Measurements from ENCODE around the gene MRPL39.

Gene MRPL39

GRCh38 chr21:25640943-25641292, 33.6 kb upstream of the MRPL39 start:
- no peak for DNase-seq
- Histone ChIP-seq H3K4me3 (ENCODE audit: control insufficient read depth in 1 of 7, extremely low read depth in 1 of 7, insufficient read depth in 4 of 7, low read depth in 2 of 7, low read length in 6 of 7) (peak overlapping the region in 3 of 7 experiments; percentile 83 to 93 (median 91)), H3K36me3 (ENCODE audit: control insufficient read depth in 4 of 4, insufficient read depth in 4 of 4, low read length in 3 of 4) (no peaks in the 10 kb centered on the region), H3K27me3 (replicated peaks in 2 of 5; ENCODE audit: control insufficient read depth in 4 of 5, insufficient read depth in 5 of 5, low read length in 4 of 5) (peaks cover 0 to 4% (median 0%) of the 10 kb centered on the region in 5 experiments), H3K4me1 (ENCODE audit: control extremely low read depth in 1 of 4, control insufficient read depth in 4 of 4, insufficient read depth in 4 of 4, low read length in 3 of 4) (peaks cover 6 to 13% (median 9%) of the 10 kb centered on the region in 4 experiments), H3K9me3 (ENCODE audit: control extremely low read depth in 1 of 5, control insufficient read depth in 4 of 5, insufficient read depth in 2 of 5, low read depth in 1 of 5, low read length in 4 of 5) (no peaks in the 10 kb centered on the region), H3K27ac (ENCODE audit: insufficient read depth in 1 of 2, low read depth in 1 of 2, low read length in 2 of 2, poor library complexity in 1 of 2, severe bottlenecking in 2 of 2) (no peak overlapping the region)
- ChIA-PET CTCF (interaction anchor here (0.6 to 6.8 kb wide), 4 partner anchors 7 to 77 kb away, joined by 3 to 40 read pairs (median 6); partner anchors contain the start of gene MRPL39), POLR2A (no interaction called here)
- WGBS (ENCODE audit: insufficient coverage): 100% methylated on average over 1 of the region's 5 CpGs

- Histone ChIP-seq H3K36me3 (ENCODE audit: control insufficient read depth in 4 of 4, insufficient read depth in 4 of 4, low read length in 3 of 4) (no peaks in the 10 kb centered on the region), H3K9me3 (ENCODE audit: control extremely low read depth in 1 of 5, control insufficient read depth in 4 of 5, insufficient read depth in 2 of 5, low read depth in 1 of 5, low read length in 4 of 5) (no peaks in the 10 kb centered on the region), H3K27ac (ENCODE audit: insufficient read depth in 1 of 2, low read depth in 1 of 2, low read length in 2 of 2, poor library complexity in 1 of 2, severe bottlenecking in 2 of 2) (no peak overlapping the region), H3K4me1 (ENCODE audit: control extremely low read depth in 1 of 4, control insufficient read depth in 4 of 4, insufficient read depth in 4 of 4, low read length in 3 of 4) (peaks cover 6 to 13% (median 9%) of the 10 kb centered on the region in 4 experiments), H3K27me3 (replicated peaks in 2 of 5; ENCODE audit: control insufficient read depth in 4 of 5, insufficient read depth in 5 of 5, low read length in 4 of 5) (peaks cover 0 to 4% (median 0%) of the 10 kb centered on the region in 5 experiments), H3K4me3 (ENCODE audit: control insufficient read depth in 1 of 7, extremely low read depth in 1 of 7, insufficient read depth in 4 of 7, low read depth in 2 of 7, low read length in 6 of 7) (peak overlapping the region; percentile 67 to 93 (median 84))
- WGBS (ENCODE audit: insufficient coverage): under 1% methylated on average over 16 of the region's 27 CpGs
- DNase-seq: peak; percentile 18 to 68 (median 53)
- POLR2A ChIA-PET: interaction anchor here (0.5 kb wide), 1 partner anchor 112 kb away, joined by 3 read pairs; no protein-coding TSS in a partner anchor
- CTCF ChIA-PET: interaction anchor here (0.6 to 6.8 kb wide), 4 partner anchors 8 to 77 kb away, joined by 3 to 40 read pairs (median 6); partner anchors contain the start of gene MRPL39
Observed at GRCh38 chr21:25640202-25640942, 33.1 kb upstream of the MRPL39 start.

- H3K4me1 ChIP-seq (ENCODE audit: control extremely low read depth in 1 of 4, control insufficient read depth in 4 of 4, insufficient read depth in 4 of 4, low read length in 3 of 4): peaks cover 6 to 13% (median 9%) of the 10 kb centered on the region in 4 experiments
- peaks cover 0 to 4% (median 0%) of the 10 kb centered on the region in 5 experiments for H3K27me3 ChIP-seq (replicated peaks in 2 of 5; ENCODE audit: control insufficient read depth in 4 of 5, insufficient read depth in 5 of 5, low read length in 4 of 5)
- no peaks in the 10 kb centered on the region for H3K36me3 ChIP-seq (ENCODE audit: control insufficient read depth in 4 of 4, insufficient read depth in 4 of 4, low read length in 3 of 4)
- no peak overlapping the region for H3K27ac ChIP-seq (ENCODE audit: insufficient read depth in 1 of 2, low read depth in 1 of 2, low read length in 2 of 2, poor library complexity in 1 of 2, severe bottlenecking in 2 of 2)
- peak overlapping the region; percentile 67 to 93 (median 84) for H3K4me3 ChIP-seq (ENCODE audit: control insufficient read depth in 1 of 7, extremely low read depth in 1 of 7, insufficient read depth in 4 of 7, low read depth in 2 of 7, low read length in 6 of 7)
- H3K9me3 ChIP-seq (ENCODE audit: control extremely low read depth in 1 of 5, control insufficient read depth in 4 of 5, insufficient read depth in 2 of 5, low read depth in 1 of 5, low read length in 4 of 5): no peaks in the 10 kb centered on the region
- DNase-seq: peak; percentile 73 to 85 (median 73)
- CTCF ChIA-PET: interaction anchor here (0.8 to 6.8 kb wide), 4 partner anchors 9 to 32 kb away, joined by 3 to 40 read pairs (median 6); partner anchors contain the start of gene MRPL39
- 0% methylated on average over 33 of the region's 40 CpGs for WGBS (ENCODE audit: insufficient coverage)
- POLR2A ChIA-PET: interaction anchor here (0.5 to 0.7 kb wide), 2 partner anchors 15 to 112 kb away, joined by 3 to 4 read pairs; no protein-coding TSS in a partner anchor
Observed at GRCh38 chr21:25639551-25640201, 32.4 kb upstream of the MRPL39 start.

- Histone ChIP-seq H3K4me3 (ENCODE audit: control insufficient read depth in 1 of 7, extremely low read depth in 1 of 7, insufficient read depth in 4 of 7, low read depth in 2 of 7, low read length in 6 of 7) (peak within 1 kb of the TSS; percentile 67 to 93 (median 84)), H3K27me3 (replicated peaks in 2 of 5; ENCODE audit: control insufficient read depth in 4 of 5, insufficient read depth in 5 of 5, low read length in 4 of 5) (peaks cover 0 to 4% (median 0%) of the 10 kb centered on the region in 5 experiments), H3K4me1 (ENCODE audit: control extremely low read depth in 1 of 4, control insufficient read depth in 4 of 4, insufficient read depth in 4 of 4, low read length in 3 of 4) (peaks cover 6 to 13% (median 9%) of the 10 kb centered on the region in 4 experiments), H3K9me3 (ENCODE audit: control extremely low read depth in 1 of 5, control insufficient read depth in 4 of 5, insufficient read depth in 2 of 5, low read depth in 1 of 5, low read length in 4 of 5) (no peaks in the 10 kb centered on the region), H3K36me3 (ENCODE audit: control insufficient read depth in 4 of 4, insufficient read depth in 4 of 4, low read length in 3 of 4) (no peaks in the 10 kb centered on the region), H3K27ac (ENCODE audit: insufficient read depth in 1 of 2, low read depth in 1 of 2, low read length in 2 of 2, poor library complexity in 1 of 2, severe bottlenecking in 2 of 2) (no peak within 1 kb of the TSS)
- ChIA-PET POLR2A (interaction anchor here (0.6 to 0.7 kb wide), 3 partner anchors 14 to 1207 kb away, joined by 3 to 5 read pairs (median 4); no protein-coding TSS in a partner anchor), CTCF (interaction anchor here (0.8 to 6.8 kb wide), 5 partner anchors 9 to 68 kb away, joined by 3 to 40 read pairs (median 3); partner anchors contain the start of gene MRPL39)
- peak; percentile 40 to 77 (median 66) for DNase-seq
- 2% methylated on average over 16 of the region's 41 CpGs for WGBS (ENCODE audit: insufficient coverage)
Observed at GRCh38 chr21:25638660-25639550, 31.6 kb upstream of the MRPL39 start, which contains the start of gene JAM2. Gene JAM2, plus strand, starts transcription at chr21:25639258. Its CDS starts 564 bp downstream, at chr21:25639822.

- DNase-seq: peak in 1 of 3 donors; percentile 17
- ChIA-PET POLR2A (interaction anchor here (0.6 kb wide), 1 partner anchor 1208 kb away, joined by 5 read pairs; no protein-coding TSS in a partner anchor), CTCF (interaction anchor here (0.8 to 6.8 kb wide), 3 partner anchors 23 to 69 kb away, joined by 3 to 40 read pairs (median 3); partner anchors contain the start of gene MRPL39)
- Histone ChIP-seq H3K9me3 (ENCODE audit: control extremely low read depth in 1 of 5, control insufficient read depth in 4 of 5, insufficient read depth in 2 of 5, low read depth in 1 of 5, low read length in 4 of 5) (no peaks in the 10 kb centered on the region), H3K27me3 (replicated peaks in 2 of 5; ENCODE audit: control insufficient read depth in 4 of 5, insufficient read depth in 5 of 5, low read length in 4 of 5) (peaks cover 0 to 4% (median 0%) of the 10 kb centered on the region in 5 experiments), H3K4me3 (ENCODE audit: control insufficient read depth in 1 of 7, extremely low read depth in 1 of 7, insufficient read depth in 4 of 7, low read depth in 2 of 7, low read length in 6 of 7) (peak overlapping the region in 2 of 7 experiments; percentile 83 to 93), H3K4me1 (ENCODE audit: control extremely low read depth in 1 of 4, control insufficient read depth in 4 of 4, insufficient read depth in 4 of 4, low read length in 3 of 4) (peaks cover 6 to 13% (median 9%) of the 10 kb centered on the region in 4 experiments), H3K36me3 (ENCODE audit: control insufficient read depth in 4 of 4, insufficient read depth in 4 of 4, low read length in 3 of 4) (no peaks in the 10 kb centered on the region), H3K27ac (ENCODE audit: insufficient read depth in 1 of 2, low read depth in 1 of 2, low read length in 2 of 2, poor library complexity in 1 of 2, severe bottlenecking in 2 of 2) (no peak overlapping the region)
- 76% methylated on average over 4 of the region's 5 CpGs for WGBS (ENCODE audit: insufficient coverage)
Observed at GRCh38 chr21:25637851-25638659, 30.8 kb upstream of the MRPL39 start.

Data from common myeloid progenitor, CD34-positive (primary cell).